WTC11 (cell line): Measurements from ENCODE around the gene CDC42EP2.

ENCODE experiments used
- ATF3 ChIP-seq: sonication (generic); formaldehyde crosslinking; conservative IDR thresholded peaks from 2 replicates; pipeline ENCODE4 v1.8.1; 2022; ENCODE audit warnings: mild to moderate bottlenecking, missing genetic modification reagents
- FOXJ3 ChIP-seq: sonication (generic); formaldehyde crosslinking; IDR thresholded peaks from 2 replicates; pipeline ENCODE4 v1.9.0; 2021; ENCODE audit warnings: missing genetic modification reagents, mild to moderate bottlenecking, borderline replicate concordance
- MAX ChIP-seq: sonication (generic); formaldehyde crosslinking; IDR thresholded peaks from 2 replicates; pipeline ENCODE4 v1.8.0; 2022; ENCODE audit warnings: mild to moderate bottlenecking, missing genetic modification reagents
- MXD4 ChIP-seq: fragments of 250-450 bp; sonication (Bioruptor Pico); IDR thresholded peaks from 2 replicates; pipeline ENCODE4 v1.8.0; 2021; ENCODE audit warnings: mild to moderate bottlenecking, moderate library complexity, borderline replicate concordance
- MYBL2 ChIP-seq: sonication (generic); formaldehyde crosslinking; IDR thresholded peaks from 2 replicates; pipeline ENCODE4 v1.8.1; 2023; ENCODE audit warnings: mild to moderate bottlenecking, moderate library complexity, missing genetic modification reagents
- PREB ChIP-seq: sonication (generic); formaldehyde crosslinking; IDR thresholded peaks from 2 replicates; pipeline ENCODE4 v1.8.1; 2022; ENCODE audit warnings: mild to moderate bottlenecking, missing genetic modification reagents, moderate library complexity, borderline replicate concordance
- SP1 ChIP-seq: sonication (generic); formaldehyde crosslinking; conservative IDR thresholded peaks from 2 replicates; pipeline ENCODE4 v1.8.1; 2022; ENCODE audit warnings: missing genetic modification reagents
- USF1 ChIP-seq: sonication (generic); formaldehyde crosslinking; IDR thresholded peaks from 2 replicates; pipeline ENCODE4 v1.8.0; 2022; ENCODE audit warnings: mild to moderate bottlenecking, missing genetic modification reagents
- USF2 ChIP-seq: sonication (generic); formaldehyde crosslinking; IDR thresholded peaks from 2 replicates; pipeline ENCODE4 v1.8.1; 2023; ENCODE audit warnings: mild to moderate bottlenecking, missing genetic modification reagents, moderate library complexity
- ZBTB43 ChIP-seq: sonication (generic); formaldehyde crosslinking; IDR thresholded peaks from 2 replicates; pipeline ENCODE4 v1.8.1; 2023; ENCODE audit warnings: mild to moderate bottlenecking, missing genetic modification reagents
- ZNF317 ChIP-seq: sonication (generic); formaldehyde crosslinking; IDR thresholded peaks from 2 replicates; pipeline ENCODE4 v1.8.1; 2023; ENCODE audit warnings: low read depth, mild to moderate bottlenecking, moderate library complexity, missing genetic modification reagents, borderline replicate concordance
- TF ChIP-seq, protein P1 (sequence below): fragments of 200-600 bp; IDR thresholded peaks from 2 replicates; pipeline ENCODE4 v1.8.0; 2022; ENCODE audit warnings: antibody characterized with exemption
- TF ChIP-seq, protein P2 (sequence below): sonication (generic); formaldehyde crosslinking; IDR thresholded peaks from 2 replicates; pipeline ENCODE4 v1.8.0; 2023; ENCODE audit warnings: missing genetic modification reagents, mild to moderate bottlenecking, borderline replicate concordance

DNA sequence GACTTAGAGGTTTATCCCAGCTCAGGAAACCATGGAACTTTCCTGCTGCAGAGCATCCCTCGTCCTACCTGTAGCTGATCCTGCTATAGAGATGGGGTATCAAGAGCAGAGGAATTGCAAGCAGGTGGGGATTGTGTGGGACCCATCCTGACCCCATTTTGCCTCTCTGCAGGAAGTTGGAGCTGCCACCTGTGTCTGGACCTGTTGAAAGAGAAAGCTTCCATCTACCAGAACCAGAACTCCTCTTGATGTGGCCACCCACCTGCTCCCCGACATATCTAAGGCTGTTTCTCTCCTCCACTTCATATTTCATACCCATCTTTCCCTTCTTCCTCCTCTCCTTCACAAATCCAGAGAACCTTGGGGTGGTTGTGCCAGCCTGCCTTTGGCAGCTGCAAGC lies 36.8 kb downstream of the CDC42EP2 start:
- TF ChIP-seq, protein P1, sequence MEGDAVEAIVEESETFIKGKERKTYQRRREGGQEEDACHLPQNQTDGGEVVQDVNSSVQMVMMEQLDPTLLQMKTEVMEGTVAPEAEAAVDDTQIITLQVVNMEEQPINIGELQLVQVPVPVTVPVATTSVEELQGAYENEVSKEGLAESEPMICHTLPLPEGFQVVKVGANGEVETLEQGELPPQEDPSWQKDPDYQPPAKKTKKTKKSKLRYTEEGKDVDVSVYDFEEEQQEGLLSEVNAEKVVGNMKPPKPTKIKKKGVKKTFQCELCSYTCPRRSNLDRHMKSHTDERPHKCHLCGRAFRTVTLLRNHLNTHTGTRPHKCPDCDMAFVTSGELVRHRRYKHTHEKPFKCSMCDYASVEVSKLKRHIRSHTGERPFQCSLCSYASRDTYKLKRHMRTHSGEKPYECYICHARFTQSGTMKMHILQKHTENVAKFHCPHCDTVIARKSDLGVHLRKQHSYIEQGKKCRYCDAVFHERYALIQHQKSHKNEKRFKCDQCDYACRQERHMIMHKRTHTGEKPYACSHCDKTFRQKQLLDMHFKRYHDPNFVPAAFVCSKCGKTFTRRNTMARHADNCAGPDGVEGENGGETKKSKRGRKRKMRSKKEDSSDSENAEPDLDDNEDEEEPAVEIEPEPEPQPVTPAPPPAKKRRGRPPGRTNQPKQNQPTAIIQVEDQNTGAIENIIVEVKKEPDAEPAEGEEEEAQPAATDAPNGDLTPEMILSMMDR = no peak
- TF ChIP-seq SP1 (CRISPR knock-in tag) = no peak
- TF ChIP-seq, protein P2, sequence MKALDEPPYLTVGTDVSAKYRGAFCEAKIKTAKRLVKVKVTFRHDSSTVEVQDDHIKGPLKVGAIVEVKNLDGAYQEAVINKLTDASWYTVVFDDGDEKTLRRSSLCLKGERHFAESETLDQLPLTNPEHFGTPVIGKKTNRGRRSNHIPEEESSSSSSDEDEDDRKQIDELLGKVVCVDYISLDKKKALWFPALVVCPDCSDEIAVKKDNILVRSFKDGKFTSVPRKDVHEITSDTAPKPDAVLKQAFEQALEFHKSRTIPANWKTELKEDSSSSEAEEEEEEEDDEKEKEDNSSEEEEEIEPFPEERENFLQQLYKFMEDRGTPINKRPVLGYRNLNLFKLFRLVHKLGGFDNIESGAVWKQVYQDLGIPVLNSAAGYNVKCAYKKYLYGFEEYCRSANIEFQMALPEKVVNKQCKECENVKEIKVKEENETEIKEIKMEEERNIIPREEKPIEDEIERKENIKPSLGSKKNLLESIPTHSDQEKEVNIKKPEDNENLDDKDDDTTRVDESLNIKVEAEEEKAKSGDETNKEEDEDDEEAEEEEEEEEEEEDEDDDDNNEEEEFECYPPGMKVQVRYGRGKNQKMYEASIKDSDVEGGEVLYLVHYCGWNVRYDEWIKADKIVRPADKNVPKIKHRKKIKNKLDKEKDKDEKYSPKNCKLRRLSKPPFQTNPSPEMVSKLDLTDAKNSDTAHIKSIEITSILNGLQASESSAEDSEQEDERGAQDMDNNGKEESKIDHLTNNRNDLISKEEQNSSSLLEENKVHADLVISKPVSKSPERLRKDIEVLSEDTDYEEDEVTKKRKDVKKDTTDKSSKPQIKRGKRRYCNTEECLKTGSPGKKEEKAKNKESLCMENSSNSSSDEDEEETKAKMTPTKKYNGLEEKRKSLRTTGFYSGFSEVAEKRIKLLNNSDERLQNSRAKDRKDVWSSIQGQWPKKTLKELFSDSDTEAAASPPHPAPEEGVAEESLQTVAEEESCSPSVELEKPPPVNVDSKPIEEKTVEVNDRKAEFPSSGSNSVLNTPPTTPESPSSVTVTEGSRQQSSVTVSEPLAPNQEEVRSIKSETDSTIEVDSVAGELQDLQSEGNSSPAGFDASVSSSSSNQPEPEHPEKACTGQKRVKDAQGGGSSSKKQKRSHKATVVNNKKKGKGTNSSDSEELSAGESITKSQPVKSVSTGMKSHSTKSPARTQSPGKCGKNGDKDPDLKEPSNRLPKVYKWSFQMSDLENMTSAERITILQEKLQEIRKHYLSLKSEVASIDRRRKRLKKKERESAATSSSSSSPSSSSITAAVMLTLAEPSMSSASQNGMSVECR (CRISPR knock-in tag) = no peak
- no peak for TF ChIP-seq MAX (CRISPR knock-in tag)
- no peak for TF ChIP-seq USF1 (CRISPR knock-in tag)
- no peak for TF ChIP-seq MXD4 (CRISPR knock-in tag)
- TF ChIP-seq ZBTB43 = no peak
- TF ChIP-seq PREB (CRISPR knock-in tag) = no peak
- no peak for TF ChIP-seq ATF3 (CRISPR knock-in tag)
- no peak for TF ChIP-seq MYBL2 (CRISPR knock-in tag)
- no peak for TF ChIP-seq FOXJ3 (CRISPR knock-in tag)
- TF ChIP-seq USF2 (CRISPR knock-in tag) = no peak
- no peak for TF ChIP-seq ZNF317 (CRISPR knock-in tag)
